AG09309 (cell line): ENCODE measurements around the gene PPP1R14D.
A peak's percentile ranks its signal among the peaks of the same experiment; 100 is the strongest.

Experiments used
- DNase-seq: peaks from one replicate; pipeline ENCODE4 v3.0.0-alpha.2; 2010; ENCODE audit warnings: low read depth
- H3K4me3 ChIP-seq: 2 replicates; pipeline ENCODE4 v1.5.1; 2011; ENCODE audit warnings: mild to moderate bottlenecking, low read depth, low read length, moderate library complexity; ENCODE audit not compliant: control insufficient read depth
- TF ChIP-seq, protein P1 (sequence below): IDR thresholded peaks from 2 replicates; pipeline ENCODE4 v1.5.1; 2011; ENCODE audit warnings: mild to moderate bottlenecking, low read depth, low read length, inconsistent platforms; ENCODE audit not compliant: insufficient read depth, control insufficient read depth; ENCODE audit errors: missing control alignments

The PPP1R14D gene

DNA sequence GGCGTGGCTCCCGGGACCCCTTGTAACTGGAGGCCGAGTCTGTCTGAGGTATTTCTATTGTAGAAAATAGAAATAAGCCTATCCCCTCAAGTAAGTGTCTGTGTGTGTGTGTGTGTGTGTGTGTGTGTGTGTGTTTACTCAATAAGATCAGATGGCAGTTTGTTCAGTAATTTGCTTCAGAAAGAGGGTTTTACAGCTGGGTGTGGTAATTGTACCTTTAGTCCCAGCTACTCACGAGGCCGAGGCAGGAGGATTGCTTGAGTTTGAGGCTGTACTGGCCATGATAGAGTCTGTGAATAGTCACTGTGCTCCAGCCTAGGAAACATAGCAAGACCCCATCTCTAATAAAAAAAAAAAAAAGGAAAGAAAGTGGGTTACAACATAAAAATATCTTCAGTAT, 24.0 kb upstream of the PPP1R14D start:
- no peak overlapping the region for H3K4me3 ChIP-seq
- no peak for DNase-seq
- TF ChIP-seq, protein P1, sequence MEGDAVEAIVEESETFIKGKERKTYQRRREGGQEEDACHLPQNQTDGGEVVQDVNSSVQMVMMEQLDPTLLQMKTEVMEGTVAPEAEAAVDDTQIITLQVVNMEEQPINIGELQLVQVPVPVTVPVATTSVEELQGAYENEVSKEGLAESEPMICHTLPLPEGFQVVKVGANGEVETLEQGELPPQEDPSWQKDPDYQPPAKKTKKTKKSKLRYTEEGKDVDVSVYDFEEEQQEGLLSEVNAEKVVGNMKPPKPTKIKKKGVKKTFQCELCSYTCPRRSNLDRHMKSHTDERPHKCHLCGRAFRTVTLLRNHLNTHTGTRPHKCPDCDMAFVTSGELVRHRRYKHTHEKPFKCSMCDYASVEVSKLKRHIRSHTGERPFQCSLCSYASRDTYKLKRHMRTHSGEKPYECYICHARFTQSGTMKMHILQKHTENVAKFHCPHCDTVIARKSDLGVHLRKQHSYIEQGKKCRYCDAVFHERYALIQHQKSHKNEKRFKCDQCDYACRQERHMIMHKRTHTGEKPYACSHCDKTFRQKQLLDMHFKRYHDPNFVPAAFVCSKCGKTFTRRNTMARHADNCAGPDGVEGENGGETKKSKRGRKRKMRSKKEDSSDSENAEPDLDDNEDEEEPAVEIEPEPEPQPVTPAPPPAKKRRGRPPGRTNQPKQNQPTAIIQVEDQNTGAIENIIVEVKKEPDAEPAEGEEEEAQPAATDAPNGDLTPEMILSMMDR: no peak

GRCh38 chr15:40850576-40851112, 22.1 kb upstream of the PPP1R14D start:
- H3K4me3 ChIP-seq: no peak overlapping the region
- no peak for DNase-seq
- TF ChIP-seq, protein P1: no peak

DNA sequence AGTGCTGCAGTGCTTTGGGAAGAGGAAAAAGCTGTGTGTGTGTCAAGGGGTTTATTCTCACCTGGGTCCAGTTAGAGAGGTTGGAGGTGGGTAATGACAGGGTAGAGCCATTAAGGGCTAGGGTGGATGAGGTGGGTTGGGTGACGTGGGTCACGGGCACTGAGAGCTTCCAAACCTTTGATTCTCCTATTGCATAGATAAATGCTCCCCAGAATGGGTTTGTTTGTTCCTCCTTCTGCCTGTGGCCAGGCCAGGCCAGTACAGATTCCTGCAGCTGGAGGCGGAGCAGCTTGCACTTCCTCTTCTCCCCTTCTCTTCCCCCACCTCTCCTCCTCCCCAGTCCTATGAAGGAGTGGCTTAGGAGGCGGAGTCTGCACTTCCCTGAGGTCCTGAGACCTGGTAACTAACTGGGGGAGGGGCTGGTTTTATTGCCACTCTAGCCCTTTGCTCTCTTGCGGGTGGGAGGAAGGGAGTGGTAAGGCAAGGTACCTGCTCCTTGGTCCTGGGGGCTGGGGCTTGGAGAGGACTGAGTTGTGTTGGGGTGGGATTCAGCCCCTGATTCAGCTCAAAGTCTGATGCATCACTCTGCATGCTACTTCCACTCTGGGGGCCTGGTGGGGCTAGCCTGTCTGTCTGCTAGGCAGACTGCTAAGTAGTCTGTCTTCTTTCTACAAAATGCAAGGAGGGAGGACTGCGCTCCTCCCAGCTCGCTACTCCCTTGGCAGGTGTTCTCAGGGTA, 18.9 kb upstream of the PPP1R14D start:
- TF ChIP-seq, protein P1: no peak
- H3K4me3 ChIP-seq: no peak overlapping the region
- DNase-seq: no peak

DNA sequence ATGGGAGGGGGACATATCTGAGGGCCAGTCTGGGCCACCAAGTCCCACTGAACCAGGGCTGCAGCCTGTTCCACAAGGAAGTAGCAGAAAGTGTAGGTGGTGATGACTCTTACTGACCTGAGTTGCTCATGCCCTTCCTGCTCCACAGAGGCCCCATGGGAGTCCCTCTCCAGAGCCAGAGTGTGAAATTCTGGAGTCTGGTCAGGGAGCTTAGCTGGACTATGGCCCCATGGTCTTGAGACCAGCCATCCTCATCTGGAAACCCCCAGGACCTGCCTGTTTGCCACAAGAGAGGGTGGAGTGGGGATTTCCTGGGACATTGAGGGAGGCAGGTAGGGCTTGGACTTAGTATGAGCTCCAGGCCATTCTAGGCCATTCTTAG, 18.3 kb upstream of the PPP1R14D start:
- H3K4me3 ChIP-seq: no peak overlapping the region
- TF ChIP-seq, protein P1: no peak
- no peak for DNase-seq

DNA sequence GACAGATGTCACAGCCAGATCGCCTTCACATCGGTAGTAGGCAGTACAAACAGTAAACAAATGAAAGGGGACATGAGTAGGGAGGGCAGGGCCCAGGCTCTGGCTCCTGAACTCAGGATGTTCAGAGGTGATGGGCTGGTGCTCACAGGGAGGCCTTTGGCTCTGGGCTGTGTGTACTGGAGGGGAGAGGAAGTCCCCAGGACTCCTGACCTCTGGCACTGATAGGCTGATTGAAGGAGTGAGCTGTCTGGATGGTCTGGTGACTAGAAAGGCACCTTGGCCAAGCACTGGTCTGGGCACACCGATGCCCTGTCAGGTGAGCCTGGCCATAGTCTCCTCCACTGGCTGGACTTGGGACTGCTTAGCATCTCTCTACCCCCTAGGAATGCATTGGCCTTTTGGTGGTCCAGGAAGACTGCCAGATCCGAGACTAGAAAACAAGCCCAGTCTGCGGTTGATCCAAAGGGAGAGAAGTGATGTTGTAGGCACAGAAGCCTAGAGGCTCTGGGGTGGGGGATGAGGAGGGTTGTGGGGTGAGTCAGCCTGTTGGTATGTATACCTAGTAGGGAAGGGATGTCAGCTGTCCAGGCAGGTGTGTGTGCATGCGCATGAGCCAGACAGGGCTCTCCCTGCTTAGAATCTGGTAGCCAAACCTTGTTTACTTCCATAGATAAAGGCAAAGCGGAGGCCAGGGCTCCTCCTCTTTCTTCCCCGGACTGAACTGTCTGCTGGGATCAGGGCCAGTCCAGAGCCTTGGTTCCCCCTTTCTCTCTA, 17.2 kb upstream of the PPP1R14D start:
- TF ChIP-seq, protein P1: no peak
- DNase-seq: no peak
- no peak overlapping the region for H3K4me3 ChIP-seq

DNA sequence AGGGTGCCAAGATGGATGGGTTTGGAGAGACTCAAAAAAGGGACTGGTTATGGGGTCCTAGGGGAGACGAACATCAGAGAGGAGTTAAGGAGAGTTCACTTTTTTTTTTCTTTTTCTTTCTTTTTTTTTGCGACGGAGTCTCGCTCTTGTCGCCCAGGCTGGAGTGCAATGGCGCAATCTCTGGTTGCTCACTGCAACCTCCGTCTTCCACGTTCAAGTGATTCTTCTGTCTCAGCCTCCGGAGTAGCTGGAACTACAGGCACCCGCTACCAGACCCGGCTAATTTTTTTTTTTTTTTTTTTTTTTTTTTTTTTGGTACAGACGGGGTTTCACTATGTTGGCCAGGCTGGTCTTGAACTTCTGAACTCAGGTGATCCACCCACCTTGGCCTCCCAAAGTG, 16.5 kb upstream of the PPP1R14D start:
- DNase-seq: no peak
- H3K4me3 ChIP-seq: peak overlapping the region; percentile 31
- TF ChIP-seq, protein P1: no peak
